HAP-1 (cell line): ENCODE data around the gene AGBL5.

ENCODE experiments used
- DNase-seq, 2 experiments: peaks; one replicate each; pipeline ENCODE4 v3.0.0-alpha.2; 2016 to 2020; ENCODE audit warnings: low spot score in 2 of 2
- H3K27me3 ChIP-seq: fragments of 250-450 bp; sonication (Bioruptor Pico); 2 replicates; pipeline ENCODE4 v1.5.1; 2020; ENCODE audit warnings: low read depth, mild to moderate bottlenecking, moderate library complexity
- H3K36me3 ChIP-seq: fragments of 250-450 bp; sonication (Bioruptor Pico); replicated peaks from 2 replicates; pipeline ENCODE4 v1.5.1; 2020; ENCODE audit warnings: mild to moderate bottlenecking
- H3K4me1 ChIP-seq: fragments of 250-450 bp; sonication (Bioruptor Pico); 2 replicates; pipeline ENCODE4 v1.5.1; 2020; ENCODE audit warnings: mild to moderate bottlenecking
- H3K4me3 ChIP-seq: fragments of 250-450 bp; sonication (Bioruptor Pico); 2 replicates; pipeline ENCODE4 v1.5.1; 2020; ENCODE audit warnings: mild to moderate bottlenecking, moderate library complexity
- H3K9me3 ChIP-seq: fragments of 250-450 bp; sonication (Bioruptor Pico); 2 replicates; pipeline ENCODE4 v1.5.1; 2020; ENCODE audit warnings: mild to moderate bottlenecking, moderate library complexity
- in situ Hi-C: fragments of 300-500 bp; cut with MboI; formaldehyde crosslinking; loops from 3 replicates; pipeline ENCODE4 v1.14.3; 2020; ENCODE audit warnings: low sequenced_read_pairs, inconsistent platforms, mixed read lengths

Gene AGBL5

GRCh38 chr2:27081984-27082772 lies 30.7 kb downstream of the AGBL5 start:
- H3K4me3 ChIP-seq, result no peak overlapping the region
- H3K36me3 ChIP-seq, result no peaks in the 10 kb centered on the region; the same call in 1 of the 2 replicates
- H3K27me3 ChIP-seq, result no peaks in the 10 kb centered on the region
- in situ Hi-C loops, result no loop called here
- no peak for DNase-seq
- H3K9me3 ChIP-seq, result no peaks in the 10 kb centered on the region
- H3K4me1 ChIP-seq, result peaks cover 6% of the 10 kb centered on the region

DNA sequence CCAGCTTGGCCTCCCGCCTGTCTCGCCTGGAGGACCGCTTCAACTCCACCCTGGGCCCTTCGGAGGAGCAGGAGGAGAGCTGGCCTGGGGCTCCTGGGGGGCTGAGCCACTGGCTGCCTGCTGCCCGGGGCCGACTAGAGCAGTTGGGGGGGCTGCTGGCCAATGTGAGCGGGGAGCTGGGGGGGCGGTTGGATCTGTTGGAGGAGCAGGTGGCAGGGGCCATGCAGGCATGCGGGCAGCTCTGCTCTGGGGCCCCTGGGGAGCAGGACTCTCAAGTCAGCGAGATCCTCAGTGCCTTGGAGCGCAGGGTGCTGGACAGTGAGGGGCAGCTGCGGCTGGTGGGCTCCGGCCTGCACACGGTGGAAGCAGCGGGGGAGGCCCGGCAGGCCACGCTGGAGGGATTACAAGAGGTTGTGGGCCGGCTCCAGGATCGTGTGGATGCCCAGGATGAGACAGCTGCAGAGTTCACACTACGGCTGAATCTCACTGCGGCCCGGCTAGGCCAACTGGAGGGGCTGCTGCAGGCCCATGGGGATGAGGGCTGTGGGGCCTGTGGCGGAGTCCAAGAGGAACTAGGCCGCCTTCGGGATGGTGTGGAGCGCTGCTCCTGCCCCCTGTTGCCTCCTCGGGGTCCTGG lies 31.4 kb downstream of the AGBL5 start:
- H3K4me3 ChIP-seq, result no peak overlapping the region
- in situ Hi-C loops, result no loop called here
- no peaks in the 10 kb centered on the region for H3K27me3 ChIP-seq
- peaks cover 11% of the 10 kb centered on the region for H3K4me1 ChIP-seq
- no peaks in the 10 kb centered on the region; the same call in 1 of the 2 replicates for H3K36me3 ChIP-seq
- H3K9me3 ChIP-seq, result no peaks in the 10 kb centered on the region
- no peak for DNase-seq

DNA sequence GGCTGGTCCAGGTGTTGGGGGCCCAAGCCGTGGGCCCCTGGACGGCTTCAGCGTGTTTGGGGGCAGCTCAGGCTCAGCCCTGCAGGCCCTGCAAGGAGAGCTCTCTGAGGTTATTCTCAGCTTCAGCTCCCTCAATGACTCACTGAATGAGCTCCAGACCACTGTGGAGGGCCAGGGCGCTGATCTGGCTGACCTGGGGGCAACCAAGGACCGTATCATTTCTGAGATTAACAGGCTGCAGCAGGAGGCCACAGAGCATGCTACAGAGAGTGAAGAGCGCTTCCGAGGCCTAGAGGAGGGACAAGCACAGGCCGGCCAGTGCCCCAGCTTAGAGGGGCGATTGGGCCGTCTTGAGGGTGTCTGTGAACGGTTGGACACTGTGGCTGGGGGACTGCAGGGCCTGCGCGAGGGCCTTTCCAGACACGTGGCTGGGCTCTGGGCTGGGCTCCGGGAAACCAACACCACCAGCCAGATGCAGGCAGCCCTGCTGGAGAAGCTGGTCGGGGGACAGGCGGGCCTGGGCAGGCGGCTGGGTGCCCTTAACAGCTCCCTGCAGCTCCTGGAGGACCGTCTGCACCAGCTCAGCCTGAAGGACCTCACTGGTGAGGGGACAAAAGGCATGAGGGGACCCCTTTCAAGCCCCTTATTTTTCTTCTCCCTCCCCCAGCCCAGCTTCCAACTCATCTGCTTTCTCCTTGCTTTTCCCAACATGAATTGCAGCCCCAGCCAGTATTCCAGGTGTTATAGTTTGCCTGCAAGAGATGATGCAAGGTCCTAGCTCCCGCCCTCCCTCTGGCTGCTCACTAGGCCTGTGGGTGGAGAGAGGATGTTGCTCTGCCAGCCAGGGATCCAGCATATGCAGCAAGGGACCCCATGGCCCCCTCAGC lies 32.2 kb downstream of the AGBL5 start:
- Histone ChIP-seq H3K36me3 (no peaks in the 10 kb centered on the region; the same call in 1 of the 2 replicates), H3K9me3 (no peaks in the 10 kb centered on the region), H3K27me3 (no peaks in the 10 kb centered on the region), H3K4me1 (peaks cover 17% of the 10 kb centered on the region), H3K4me3 (no peak overlapping the region)
- no peak for DNase-seq
- in situ Hi-C loops, result no loop called here

DNA sequence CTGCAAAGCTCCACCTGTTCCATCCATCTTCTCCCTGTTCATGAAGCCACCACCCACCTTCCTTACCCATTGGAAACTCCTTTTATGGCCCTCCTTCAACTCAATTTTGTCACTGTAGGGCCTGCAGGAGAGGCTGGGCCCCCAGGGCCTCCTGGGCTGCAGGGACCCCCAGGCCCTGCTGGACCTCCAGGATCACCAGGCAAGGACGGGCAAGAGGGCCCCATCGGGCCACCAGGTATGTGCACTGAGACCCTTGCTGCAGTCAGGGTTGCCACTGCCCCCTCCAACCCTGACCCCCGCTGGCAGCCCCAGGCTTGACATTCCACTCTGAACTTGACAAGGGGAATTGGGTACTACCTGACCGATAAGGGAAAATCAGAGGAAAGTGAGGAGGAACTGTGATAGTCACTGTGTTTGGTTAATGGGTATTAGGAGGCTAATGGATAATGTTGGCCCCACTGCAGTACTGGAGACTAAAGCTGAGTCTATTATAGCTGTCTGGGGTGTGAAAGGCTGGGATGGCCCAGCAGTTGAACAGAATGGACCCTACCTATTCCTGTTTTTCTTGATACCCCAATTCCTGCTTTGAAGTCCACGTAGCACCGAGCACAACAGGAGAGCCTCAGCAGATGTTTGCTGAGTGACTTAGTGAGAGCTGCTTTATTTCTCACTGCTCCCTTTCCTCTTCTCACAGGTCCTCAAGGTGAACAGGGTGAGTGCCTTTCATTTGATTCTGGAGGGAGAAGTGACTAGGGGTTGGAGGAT lies 33.0 kb downstream of the AGBL5 start:
- Histone ChIP-seq H3K36me3 (no peaks in the 10 kb centered on the region; the same call in 1 of the 2 replicates), H3K9me3 (no peaks in the 10 kb centered on the region), H3K4me1 (peaks cover 17% of the 10 kb centered on the region), H3K4me3 (no peak overlapping the region), H3K27me3 (no peaks in the 10 kb centered on the region)
- in situ Hi-C loops, result no loop called here
- no peak for DNase-seq

DNA sequence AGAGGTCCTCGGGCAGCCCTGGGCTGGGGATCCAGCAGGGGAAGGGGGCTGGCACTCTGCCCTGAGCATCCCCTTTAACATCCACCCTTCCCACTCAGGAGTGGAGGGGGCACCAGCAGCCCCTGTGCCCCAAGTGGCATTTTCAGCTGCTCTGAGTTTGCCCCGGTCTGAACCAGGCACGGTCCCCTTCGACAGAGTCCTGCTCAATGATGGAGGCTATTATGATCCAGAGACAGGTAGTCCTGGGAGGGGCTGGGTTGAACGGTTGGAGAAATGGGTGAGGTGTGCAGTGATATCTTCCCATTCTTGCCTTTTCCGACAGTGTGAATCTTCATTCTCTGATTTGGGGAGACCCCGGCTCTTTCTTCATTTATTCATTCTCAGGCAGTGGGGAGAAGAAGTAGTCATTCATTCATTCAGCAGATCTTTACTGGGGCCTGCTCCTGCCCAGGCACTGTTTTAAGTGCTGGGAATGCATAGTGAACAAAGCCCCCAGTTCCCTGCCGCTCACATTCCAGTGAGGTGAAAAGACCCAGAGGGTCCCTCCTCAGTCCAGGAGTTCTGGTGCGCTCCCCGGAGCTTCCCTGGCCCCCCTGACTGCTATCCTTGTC lies 33.7 kb downstream of the AGBL5 start:
- H3K9me3 ChIP-seq, result no peaks in the 10 kb centered on the region
- in situ Hi-C loops, result no loop called here
- H3K27me3 ChIP-seq, result no peaks in the 10 kb centered on the region
- DNase-seq, result no peak
- H3K36me3 ChIP-seq, result no peaks in the 10 kb centered on the region; the same call in 1 of the 2 replicates
- H3K4me1 ChIP-seq, result peaks cover 17% of the 10 kb centered on the region
- no peak overlapping the region for H3K4me3 ChIP-seq

DNA sequence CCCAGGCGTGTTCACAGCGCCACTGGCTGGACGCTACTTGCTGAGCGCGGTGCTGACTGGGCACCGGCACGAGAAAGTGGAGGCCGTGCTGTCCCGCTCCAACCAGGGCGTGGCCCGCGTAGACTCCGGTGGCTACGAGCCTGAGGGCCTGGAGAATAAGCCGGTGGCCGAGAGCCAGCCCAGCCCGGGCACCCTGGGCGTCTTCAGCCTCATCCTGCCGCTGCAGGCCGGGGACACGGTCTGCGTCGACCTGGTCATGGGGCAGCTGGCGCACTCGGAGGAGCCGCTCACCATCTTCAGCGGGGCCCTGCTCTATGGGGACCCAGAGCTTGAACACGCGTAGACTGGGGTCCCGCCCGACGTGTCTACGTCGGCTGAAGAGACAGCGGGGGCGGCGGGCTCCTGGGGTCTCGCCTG lies 34.2 kb downstream of the AGBL5 start:
- no peak for DNase-seq
- no peaks in the 10 kb centered on the region; the same call in 1 of the 2 replicates for H3K36me3 ChIP-seq
- H3K4me1 ChIP-seq, result peaks cover 17% of the 10 kb centered on the region
- H3K27me3 ChIP-seq, result no peaks in the 10 kb centered on the region
- H3K9me3 ChIP-seq, result no peaks in the 10 kb centered on the region
- H3K4me3 ChIP-seq, result no peak overlapping the region
- in situ Hi-C loops, result no loop called here

- DNase-seq, result peak; percentile 89 to 96
- Histone ChIP-seq H3K4me1 (peaks cover 17% of the 10 kb centered on the region), H3K36me3 (no peaks in the 10 kb centered on the region; the same call in 1 of the 2 replicates), H3K4me3 (peak overlapping the region; percentile 57), H3K27me3 (no peaks in the 10 kb centered on the region), H3K9me3 (no peaks in the 10 kb centered on the region)
- in situ Hi-C loops, result no loop called here
Observed at GRCh38 chr2:27086090-27086723, 34.7 kb downstream of the AGBL5 start.

DNA sequence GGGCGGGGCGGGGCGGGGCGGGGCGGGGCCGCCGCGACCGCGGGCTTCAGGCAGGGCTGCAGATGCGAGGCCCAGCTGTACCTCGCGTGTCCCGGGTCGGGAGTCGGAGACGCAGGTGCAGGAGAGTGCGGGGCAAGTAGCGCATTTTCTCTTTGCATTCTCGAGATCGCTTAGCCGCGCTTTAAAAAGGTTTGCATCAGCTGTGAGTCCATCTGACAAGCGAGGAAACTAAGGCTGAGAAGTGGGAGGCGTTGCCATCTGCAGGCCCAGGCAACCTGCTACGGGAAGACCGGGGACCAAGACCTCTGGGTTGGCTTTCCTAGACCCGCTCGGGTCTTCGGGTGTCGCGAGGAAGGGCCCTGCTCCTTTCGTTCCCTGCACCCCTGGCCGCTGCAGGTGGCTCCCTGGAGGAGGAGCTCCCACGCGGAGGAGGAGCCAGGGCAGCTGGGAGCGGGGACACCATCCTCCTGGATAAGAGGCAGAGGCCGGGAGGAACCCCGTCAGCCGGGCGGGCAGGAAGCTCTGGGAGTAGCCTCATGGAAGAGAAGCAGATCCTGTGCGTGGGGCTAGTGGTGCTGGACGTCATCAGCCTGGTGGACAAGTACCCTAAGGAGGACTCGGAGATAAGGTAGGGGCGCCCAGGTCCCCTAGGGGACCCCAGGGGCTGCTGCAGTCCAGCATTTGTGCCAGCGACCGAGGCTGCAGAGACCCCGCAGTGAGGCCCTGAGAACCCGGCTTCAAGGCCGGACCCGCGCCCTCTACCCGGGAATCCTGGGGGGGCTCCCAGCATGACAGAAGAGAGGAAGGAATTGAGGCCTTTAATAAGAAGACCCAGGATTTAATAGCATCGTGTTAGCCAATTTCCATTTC lies 35.5 kb downstream of the AGBL5 start, which contains the start of gene KHK:
Gene KHK, plus strand, starts transcription at position 49 of the 870 bp plus-strand sequence. Its CDS starts 488 bp downstream, at position 537.
- peaks cover 12% of the 10 kb centered on the region for H3K4me1 ChIP-seq
- no peaks in the 10 kb centered on the region for H3K27me3 ChIP-seq
- peak within 1 kb of the TSS; percentile 57 for H3K4me3 ChIP-seq
- H3K36me3 ChIP-seq, result no peaks in the 10 kb centered on the region; the same call in 1 of the 2 replicates
- H3K9me3 ChIP-seq, result no peaks in the 10 kb centered on the region
- peak; percentile 37 to 82 for DNase-seq
- in situ Hi-C loops, result no loop called here

DNA sequence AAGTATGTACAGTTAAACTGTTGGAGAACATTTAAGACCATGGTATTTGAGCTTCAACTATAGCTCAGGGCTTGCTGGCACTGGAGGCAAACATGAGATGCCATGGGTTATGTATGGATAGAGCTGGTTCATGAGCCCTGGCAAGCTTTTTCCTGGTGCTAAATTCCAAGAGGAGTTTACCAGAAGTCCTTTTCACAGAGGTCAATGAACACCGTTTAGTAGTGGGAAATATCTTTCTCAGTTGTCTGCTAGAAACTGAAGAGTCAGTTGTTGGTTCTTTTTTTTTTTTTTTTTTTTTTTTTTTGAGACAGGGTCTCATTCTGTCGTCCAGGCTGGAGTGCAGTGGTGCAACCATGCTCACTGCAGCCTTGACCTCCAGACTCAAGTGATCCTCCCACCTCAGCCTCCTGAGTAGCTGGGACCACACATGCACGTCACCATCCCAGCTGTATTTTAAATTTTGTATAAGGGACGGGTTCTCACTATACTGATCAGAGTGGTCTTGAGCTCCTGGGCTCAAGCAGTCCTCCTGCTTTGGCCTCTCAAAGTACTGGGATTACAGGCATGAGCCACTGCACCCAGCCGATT lies 36.4 kb downstream of the AGBL5 start:
- no peaks in the 10 kb centered on the region for H3K9me3 ChIP-seq
- no peak for DNase-seq
- in situ Hi-C loops, result no loop called here
- H3K4me3 ChIP-seq, result peak overlapping the region; percentile 57
- peaks cover 12% of the 10 kb centered on the region for H3K4me1 ChIP-seq
- H3K27me3 ChIP-seq, result no peaks in the 10 kb centered on the region
- no peaks in the 10 kb centered on the region; the same call in 1 of the 2 replicates for H3K36me3 ChIP-seq

- H3K4me3 ChIP-seq, result no peak overlapping the region
- no peaks in the 10 kb centered on the region; the same call in 1 of the 2 replicates for H3K36me3 ChIP-seq
- H3K4me1 ChIP-seq, result peaks cover 12% of the 10 kb centered on the region
- DNase-seq, result no peak
- no peaks in the 10 kb centered on the region for H3K27me3 ChIP-seq
- H3K9me3 ChIP-seq, result no peaks in the 10 kb centered on the region
- in situ Hi-C loops, result no loop called here
Observed at GRCh38 chr2:27088634-27089033, 37.2 kb downstream of the AGBL5 start.

DNA sequence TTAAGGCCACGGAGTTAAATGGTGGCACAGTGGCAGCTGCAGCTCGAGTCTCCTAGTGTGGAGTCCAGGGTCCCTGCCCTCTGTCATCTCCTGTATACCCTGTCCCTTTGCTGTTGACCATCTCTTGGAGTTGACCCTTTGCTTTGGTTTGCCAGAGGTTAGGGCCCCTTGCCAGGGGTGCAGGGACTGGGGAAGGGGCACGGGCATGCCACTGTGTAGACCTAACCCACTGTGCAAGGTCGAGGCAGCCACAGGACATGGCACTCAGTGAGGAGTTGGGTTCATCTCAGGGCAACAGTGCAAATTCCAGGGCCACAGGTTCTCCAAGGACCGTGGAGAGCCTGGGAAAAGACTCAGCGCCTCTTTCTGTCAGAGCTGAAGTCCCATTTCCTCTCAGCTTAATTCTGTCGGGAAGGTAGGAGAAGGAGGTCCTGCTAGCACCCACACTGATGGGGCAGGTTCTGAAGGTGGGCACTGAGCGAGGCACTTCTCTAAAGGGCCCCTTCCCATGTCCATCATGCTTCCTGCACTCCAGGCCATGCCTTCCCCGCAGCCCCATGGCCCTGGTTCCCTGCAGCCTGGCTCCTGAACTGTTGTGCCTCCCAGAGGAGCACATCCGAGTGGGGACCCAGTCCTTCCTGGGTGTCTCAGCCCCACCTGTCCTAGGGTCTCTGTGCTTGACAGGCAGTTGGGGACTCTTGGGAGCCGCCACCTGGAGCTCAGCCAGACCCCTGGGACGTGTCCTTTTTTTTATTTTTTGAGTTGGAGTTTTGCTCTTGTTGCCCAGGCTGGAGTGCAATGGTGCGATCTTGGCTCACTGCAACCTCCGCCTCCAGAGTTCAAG lies 37.9 kb downstream of the AGBL5 start:
- Histone ChIP-seq H3K4me1 (peaks cover 12% of the 10 kb centered on the region), H3K9me3 (no peaks in the 10 kb centered on the region), H3K36me3 (no peaks in the 10 kb centered on the region; the same call in 1 of the 2 replicates), H3K4me3 (no peak overlapping the region), H3K27me3 (no peaks in the 10 kb centered on the region)
- DNase-seq, result no peak
- in situ Hi-C loops, result no loop called here
